Midbrain (tissue), 1 donor: ENCODE data around the gene XIRP1.

Experiments
- DNase-seq: peaks from one replicate; lab custom pipeline; 2025; lab: John Stamatoyannopoulos, UW

The XIRP1 gene

DNA sequence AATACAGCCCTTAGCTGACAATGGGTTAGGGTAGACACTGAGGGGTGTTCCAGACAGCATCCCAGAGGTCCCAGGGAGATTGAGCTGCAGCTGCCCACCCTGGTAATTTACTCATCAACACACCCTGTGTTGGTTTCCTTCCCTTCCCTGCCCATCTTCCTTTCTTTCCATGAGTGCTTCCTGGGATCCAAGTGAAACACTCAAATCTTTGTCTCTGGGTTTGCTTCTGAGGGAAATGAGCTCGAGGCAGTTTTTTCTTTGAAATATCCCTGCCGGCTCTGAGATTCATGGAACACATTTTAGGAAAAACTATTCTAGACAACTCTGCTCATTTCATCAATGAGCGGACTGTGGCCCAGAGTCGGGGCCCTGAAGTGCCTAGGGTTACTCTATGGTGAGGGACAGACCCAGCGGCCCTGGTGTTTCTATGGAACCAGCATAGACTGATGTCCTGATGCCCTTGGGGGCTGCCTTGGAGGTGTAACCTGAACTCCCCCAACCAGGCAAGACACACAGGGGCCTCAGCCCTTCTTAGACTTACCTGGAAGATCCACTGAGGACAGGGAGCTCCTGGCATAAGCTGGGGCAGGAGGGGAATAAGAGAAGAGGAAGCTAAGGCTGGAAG, 24.1 kb downstream of the XIRP1 start:
- no peak for DNase-seq

DNA sequence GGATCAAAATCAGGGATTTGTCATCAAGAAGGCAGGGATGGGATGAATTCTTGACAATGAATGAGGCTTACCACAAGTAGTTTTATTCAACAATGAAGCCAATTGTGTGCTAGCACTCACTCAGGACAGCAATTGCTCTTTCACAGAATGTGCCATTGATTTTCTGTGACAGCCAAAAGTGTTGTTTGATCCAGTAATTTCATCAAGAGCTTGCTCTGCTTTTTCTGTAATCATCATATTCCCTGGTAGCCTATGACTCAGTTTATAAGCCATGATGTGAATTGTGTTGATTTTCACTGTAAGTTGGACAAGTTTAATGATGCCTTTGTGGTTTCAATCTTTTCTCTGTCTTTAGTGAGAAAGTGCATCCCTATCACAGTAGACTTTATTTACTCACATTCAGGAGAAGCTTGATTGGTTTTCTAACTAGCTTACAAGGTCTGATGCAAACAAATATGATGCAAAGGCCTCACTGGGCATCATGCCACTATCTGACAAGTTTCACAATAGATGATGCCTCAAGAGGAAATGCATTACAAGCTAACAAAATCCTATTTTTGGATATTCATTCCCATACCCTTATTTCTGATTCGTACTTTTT, 25.4 kb downstream of the XIRP1 start:
- peak; percentile 41 for DNase-seq

- DNase-seq: no peak
These were observed 26.2 kb downstream of the XIRP1 start for GRCh38 chr3:39166134-39166710.

DNA sequence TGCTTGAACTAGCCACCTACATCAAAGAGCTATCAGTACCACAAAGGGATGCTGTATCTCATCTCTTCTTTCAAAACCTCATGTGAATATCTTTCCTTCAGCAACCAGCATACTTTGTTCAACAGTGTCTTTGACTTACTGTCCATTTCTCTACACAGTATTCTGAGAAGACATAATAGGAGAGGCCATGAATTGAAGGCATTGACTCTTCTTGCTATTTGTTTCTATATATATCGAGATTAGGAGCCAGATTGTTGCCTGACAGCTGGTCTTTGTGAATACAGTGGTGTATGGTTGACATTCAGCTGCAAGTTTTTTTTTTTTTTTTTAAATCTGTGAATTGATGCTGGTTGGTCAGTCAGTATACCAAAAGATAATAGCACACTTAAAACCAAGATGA, 26.9 kb downstream of the XIRP1 start:
- DNase-seq: no peak

GRCh38 chr3:39164414-39164813, 28.0 kb downstream of the XIRP1 start:
- no peak for DNase-seq

- no peak for DNase-seq
These were observed 34.2 kb downstream of the XIRP1 start for GRCh38 chr3:39158148-39158715.

DNA sequence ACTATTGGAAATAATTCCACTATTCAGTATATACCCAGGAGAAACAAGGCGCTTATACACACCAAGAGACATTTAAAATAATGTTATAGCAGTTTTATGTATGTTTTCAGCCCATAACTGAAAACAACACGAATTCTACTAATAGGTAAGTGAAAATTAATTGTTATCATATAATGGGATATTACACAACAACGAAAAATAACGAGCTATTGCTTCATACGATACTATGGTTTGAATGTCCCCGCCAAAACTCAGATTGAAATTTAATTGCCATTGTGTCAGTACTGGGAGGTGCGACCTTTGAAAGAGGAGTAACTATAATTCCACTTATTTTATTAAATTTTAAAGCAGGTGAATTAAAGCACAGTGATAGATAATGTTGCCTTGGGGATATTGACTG, 35.0 kb downstream of the XIRP1 start:
- DNase-seq: no peak

DNA sequence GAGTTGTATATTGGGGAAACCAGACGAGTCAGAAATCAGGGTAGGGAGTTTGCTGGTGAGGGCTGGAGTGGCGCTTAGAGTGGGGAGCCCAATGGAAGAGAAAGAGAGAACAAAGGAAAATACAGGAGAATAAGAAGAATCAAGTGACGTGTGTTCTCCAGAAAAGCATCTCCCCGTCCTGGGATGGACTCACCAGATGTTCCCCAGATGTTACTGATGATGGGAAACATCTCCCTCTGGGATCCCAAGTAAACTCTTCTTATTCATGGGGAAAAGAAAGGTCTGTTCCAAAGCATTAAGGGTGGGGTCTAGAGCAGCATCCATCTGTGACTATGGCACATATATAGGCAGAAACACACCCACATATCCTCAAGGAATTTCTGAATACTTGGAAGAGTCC, 36.0 kb downstream of the XIRP1 start:
- DNase-seq: no peak

- DNase-seq: no peak
These were observed 37.9 kb downstream of the XIRP1 start for GRCh38 chr3:39154280-39155021.

DNA sequence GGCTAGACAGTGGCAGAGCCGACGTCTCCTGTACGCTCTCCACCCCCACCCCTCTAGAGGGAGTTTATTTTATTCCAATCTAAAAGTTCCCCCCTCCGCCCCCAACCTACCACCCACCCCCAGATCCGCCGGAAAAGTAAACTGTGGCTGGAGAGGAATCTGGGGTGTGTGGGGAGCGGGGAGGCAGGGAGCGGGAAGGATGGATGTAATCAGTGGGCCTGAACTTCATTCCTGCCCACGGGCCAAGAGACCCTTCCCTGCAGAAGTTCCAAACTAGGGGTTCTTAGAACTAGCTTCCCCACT, 38.5 kb downstream of the XIRP1 start:
- DNase-seq: no peak

GRCh38 chr3:39150803-39151631, 41.4 kb downstream of the XIRP1 start:
- DNase-seq: peak; percentile 61

GRCh38 chr3:39150148-39150802, 42.1 kb downstream of the XIRP1 start:
- no peak for DNase-seq

- DNase-seq: no peak
These were observed 42.8 kb downstream of the XIRP1 start for GRCh38 chr3:39149498-39150147.

GRCh38 chr3:39149059-39149455, 43.3 kb downstream of the XIRP1 start:
- DNase-seq: no peak

DNA sequence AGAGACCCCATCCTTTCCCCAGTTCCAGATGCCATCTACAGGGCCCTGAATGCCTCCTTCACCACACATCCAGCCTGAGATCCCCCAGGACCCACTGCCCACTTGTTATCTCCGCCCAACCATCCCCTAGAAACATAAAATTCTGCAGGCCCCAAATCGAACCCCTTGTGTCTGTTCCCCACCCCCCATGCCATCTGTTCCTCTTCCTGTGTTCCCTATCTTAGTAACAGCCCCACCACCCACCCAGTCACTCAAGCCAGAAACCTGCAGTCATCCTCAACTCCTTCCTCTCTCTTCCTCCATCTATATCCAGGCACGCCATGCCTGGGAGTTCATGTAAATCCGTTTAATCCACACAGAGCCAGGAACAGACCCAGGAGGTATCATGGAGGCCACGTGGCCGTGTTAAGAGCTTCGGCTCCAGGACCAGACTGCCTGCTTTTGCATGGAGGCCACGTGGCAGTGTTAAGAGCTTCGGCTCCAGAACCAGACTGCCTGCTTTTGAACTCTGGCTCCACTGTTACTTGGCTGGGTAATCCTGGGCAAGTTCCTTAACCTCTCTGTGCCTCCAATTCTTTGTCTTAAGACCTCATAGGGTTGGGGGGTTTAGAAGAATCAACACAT, 43.8 kb downstream of the XIRP1 start:
- DNase-seq: peak; percentile 14

GRCh38 chr3:39147711-39148434, 44.5 kb downstream of the XIRP1 start:
- DNase-seq: no peak

GRCh38 chr3:39146611-39147591, 45.5 kb downstream of the XIRP1 start:
- DNase-seq: no peak

GRCh38 chr3:39146083-39146501, 46.3 kb downstream of the XIRP1 start:
- no peak for DNase-seq
